Measurements from ENCODE around the gene ARHGAP5.

The ARHGAP5 gene

DNA sequence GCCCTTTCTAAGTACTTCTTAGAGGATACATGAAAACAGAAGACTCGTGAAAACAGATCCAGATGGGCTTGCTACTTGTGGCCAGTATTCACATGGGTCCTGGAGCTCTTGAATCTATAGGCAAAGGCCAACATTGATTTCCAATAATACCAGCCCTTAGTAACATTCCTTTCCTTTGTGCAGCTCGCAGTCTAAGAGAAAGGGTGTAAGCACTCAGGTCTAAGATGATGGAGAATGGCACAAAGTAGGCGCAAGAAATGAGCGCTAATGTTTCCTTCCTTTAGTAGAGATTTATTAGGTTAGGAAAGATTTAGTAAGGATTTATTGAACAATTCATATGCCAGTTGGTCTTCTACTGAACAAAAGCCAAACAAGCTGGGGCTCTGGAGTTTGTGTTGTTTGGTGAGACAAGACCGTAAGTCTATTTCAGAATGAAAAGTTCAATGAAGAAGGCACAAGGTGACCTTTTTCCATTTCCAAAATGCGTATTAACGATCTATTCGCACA is 125.4 kb downstream of the ARHGAP5 start:
- DNase-seq (ENCODE audit: low spot score), result no peak
- TF ChIP-seq, protein P1, sequence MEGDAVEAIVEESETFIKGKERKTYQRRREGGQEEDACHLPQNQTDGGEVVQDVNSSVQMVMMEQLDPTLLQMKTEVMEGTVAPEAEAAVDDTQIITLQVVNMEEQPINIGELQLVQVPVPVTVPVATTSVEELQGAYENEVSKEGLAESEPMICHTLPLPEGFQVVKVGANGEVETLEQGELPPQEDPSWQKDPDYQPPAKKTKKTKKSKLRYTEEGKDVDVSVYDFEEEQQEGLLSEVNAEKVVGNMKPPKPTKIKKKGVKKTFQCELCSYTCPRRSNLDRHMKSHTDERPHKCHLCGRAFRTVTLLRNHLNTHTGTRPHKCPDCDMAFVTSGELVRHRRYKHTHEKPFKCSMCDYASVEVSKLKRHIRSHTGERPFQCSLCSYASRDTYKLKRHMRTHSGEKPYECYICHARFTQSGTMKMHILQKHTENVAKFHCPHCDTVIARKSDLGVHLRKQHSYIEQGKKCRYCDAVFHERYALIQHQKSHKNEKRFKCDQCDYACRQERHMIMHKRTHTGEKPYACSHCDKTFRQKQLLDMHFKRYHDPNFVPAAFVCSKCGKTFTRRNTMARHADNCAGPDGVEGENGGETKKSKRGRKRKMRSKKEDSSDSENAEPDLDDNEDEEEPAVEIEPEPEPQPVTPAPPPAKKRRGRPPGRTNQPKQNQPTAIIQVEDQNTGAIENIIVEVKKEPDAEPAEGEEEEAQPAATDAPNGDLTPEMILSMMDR (IDR thresholded peaks at IDR 0.05; ENCODE audit: extremely low read depth, insufficient read depth, missing control alignments), result no peak
- in situ Hi-C loops (cut with MboI; ENCODE audit: low pct_unique_long_range_greater_than_20kb, low sequenced_read_pairs, unreplicated experiment), result loop anchor here (25.0 kb wide), 1 partner anchor 115 kb away; the partner anchor contains the start of gene ARHGAP5

DNA sequence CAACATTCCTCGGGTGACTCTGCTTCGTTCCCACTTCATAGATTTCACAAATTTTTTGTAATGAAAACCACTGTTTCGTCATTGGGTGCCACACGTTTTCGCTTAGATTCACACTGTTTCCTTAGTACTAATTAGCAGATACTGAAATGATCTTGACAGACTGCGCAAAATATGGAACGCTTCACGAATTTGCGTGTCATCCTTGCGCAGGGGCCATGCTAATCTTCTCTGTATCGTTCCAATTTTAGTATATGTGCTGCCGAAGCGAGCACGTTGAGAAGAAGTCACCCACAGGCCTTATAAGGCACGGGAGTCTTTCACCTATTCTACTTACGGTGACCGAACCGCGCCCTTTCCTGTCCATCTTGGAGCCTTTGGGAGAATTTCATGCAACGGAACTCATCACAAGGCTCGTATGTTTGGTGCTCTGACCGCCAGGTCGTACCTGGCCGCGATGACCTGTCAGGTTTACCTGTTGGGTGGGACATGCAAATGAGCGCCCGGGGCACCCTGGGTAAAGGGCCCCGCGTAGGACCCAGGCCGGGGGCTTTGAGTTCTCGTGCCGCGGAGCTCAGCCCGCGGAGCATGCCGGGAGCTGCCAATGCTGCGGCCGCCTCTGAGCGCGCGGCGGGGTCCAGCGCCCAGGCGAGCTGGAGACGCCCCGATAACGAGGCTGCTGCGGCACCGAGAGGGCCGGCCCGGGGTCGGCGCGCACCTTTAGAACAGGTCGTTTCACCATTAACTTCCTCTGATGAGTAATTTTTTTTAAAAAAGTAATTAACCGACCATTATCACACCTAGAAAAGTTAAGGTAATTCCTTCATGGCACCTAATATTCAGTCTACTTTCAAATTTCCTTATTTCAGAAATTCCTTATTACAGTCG is 126.1 kb downstream of the ARHGAP5 start, which contains the start of gene RNU6-8:
Gene RNU6-8, minus strand, starts transcription at position 272 of the 885 bp plus-strand sequence.
- TF ChIP-seq, protein P1 (IDR thresholded peaks at IDR 0.05; ENCODE audit: extremely low read depth, insufficient read depth, missing control alignments), result no peak
- in situ Hi-C loops (cut with MboI; ENCODE audit: low pct_unique_long_range_greater_than_20kb, low sequenced_read_pairs, unreplicated experiment), result loop anchor here (25.0 kb wide), 1 partner anchor 116 kb away; the partner anchor contains the start of gene ARHGAP5
- peak; percentile 83 for DNase-seq (ENCODE audit: low spot score)

DNA sequence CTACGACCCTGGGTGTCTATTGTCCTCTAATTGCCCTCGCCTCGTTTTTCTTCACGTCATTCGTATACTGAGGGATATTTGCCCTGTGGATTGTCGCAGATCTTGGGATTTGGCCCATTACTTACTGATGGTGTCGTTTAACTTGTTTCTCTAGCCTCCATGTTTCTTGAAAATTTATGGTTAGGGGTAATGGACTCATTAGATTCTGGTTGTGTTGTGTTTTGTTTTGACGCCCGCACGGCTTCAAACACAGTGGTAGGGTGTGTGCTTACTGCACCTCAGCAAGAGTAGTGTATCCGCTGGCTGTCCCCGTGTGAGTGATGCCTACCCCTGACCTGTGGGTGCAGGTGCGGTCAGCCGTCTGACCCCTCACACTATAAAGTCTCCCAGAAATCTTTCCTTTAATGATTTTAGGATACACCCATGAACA is 126.8 kb downstream of the ARHGAP5 start:
- TF ChIP-seq, protein P1 (IDR thresholded peaks at IDR 0.05; ENCODE audit: extremely low read depth, insufficient read depth, missing control alignments), result no peak
- in situ Hi-C loops (cut with MboI; ENCODE audit: low pct_unique_long_range_greater_than_20kb, low sequenced_read_pairs, unreplicated experiment), result loop anchor here (25.0 kb wide), 1 partner anchor 117 kb away; the partner anchor contains the start of gene ARHGAP5
- DNase-seq (ENCODE audit: low spot score), result no peak

DNA sequence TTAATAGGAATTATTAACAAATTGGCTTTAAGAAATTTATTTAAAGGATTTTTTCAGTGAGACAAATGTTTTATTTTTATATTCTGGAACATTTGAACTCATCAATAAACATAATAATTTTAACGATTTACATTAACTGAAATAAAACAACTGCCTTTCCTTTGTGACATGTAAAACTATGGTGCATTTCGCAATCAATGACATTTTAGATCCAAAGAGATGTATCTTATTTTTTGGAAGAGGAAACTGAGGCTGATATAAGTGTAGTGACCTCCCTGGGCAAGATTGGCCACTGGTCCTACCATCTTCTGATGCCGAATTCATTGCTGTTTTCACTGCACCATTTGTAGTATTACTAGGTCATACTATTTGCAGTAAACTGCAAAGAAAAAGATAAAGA is 128.4 kb downstream of the ARHGAP5 start:
- TF ChIP-seq, protein P1 (IDR thresholded peaks at IDR 0.05; ENCODE audit: extremely low read depth, insufficient read depth, missing control alignments), result no peak
- in situ Hi-C loops (cut with MboI; ENCODE audit: low pct_unique_long_range_greater_than_20kb, low sequenced_read_pairs, unreplicated experiment), result loop anchor here (25.0 kb wide), 1 partner anchor 118 kb away; the partner anchor contains the start of gene ARHGAP5
- no peak for DNase-seq (ENCODE audit: low spot score)

DNA sequence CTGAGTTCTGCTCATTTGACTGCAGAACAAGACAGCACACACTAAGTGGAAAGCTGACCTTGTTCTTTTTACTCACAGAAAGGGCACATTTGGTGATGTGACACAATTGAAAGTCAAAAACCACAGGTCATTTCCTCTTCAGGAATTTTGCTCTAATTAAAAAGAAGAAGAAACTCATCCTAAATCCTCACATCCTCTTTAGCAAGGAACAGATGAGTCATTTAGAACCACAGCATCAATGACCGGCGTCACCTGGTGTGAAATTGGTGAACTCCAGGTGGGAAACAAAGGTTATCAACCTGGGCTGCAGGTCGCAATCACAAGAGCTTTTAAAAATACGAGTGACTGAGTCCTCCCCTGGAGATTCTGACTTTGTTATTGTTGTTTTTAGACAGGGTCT is 128.9 kb downstream of the ARHGAP5 start:
- TF ChIP-seq, protein P1 (IDR thresholded peaks at IDR 0.05; ENCODE audit: extremely low read depth, insufficient read depth, missing control alignments), result no peak
- in situ Hi-C loops (cut with MboI; ENCODE audit: low pct_unique_long_range_greater_than_20kb, low sequenced_read_pairs, unreplicated experiment), result loop anchor here (25.0 kb wide), 1 partner anchor 119 kb away; the partner anchor contains the start of gene ARHGAP5
- no peak for DNase-seq (ENCODE audit: low spot score)

DNA sequence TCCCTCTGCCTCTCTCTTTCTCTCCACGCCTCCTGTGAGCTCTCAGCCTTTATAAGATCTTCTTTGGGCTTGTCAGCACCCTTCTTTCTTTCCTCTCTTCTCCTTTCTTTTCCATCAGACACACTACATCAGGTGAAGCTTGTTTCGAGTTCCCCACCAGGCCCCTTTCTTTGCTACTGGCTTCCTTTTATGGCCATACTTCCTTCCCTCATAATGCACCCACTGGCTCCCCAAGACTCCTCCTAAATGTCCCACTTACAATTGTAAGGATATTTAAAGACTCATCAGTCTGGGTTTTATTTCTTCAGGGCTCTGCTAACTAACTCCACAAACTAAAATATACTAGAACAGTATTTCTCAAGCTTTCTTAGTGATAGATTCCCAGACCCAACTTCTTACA is 129.4 kb downstream of the ARHGAP5 start:
- in situ Hi-C loops (cut with MboI; ENCODE audit: low pct_unique_long_range_greater_than_20kb, low sequenced_read_pairs, unreplicated experiment), result loop anchor here (25.0 kb wide), 1 partner anchor 119 kb away; the partner anchor contains the start of gene ARHGAP5
- TF ChIP-seq, protein P1 (IDR thresholded peaks at IDR 0.05; ENCODE audit: extremely low read depth, insufficient read depth, missing control alignments), result no peak
- DNase-seq (ENCODE audit: low spot score), result no peak
